ENCODE measurements around the gene DIRAS1.
A peak's percentile ranks its signal among the peaks of the same experiment; 100 is the strongest.

The DIRAS1 gene

GRCh38 chr19:2744113-2744512, 22.9 kb upstream of the DIRAS1 start:
- no peak overlapping the region for H3K4me3 ChIP-seq (ENCODE audit: control insufficient read depth, low read depth, low read length)
- no peak for DNase-seq (ENCODE audit: low read depth)
- TF ChIP-seq, protein P1, sequence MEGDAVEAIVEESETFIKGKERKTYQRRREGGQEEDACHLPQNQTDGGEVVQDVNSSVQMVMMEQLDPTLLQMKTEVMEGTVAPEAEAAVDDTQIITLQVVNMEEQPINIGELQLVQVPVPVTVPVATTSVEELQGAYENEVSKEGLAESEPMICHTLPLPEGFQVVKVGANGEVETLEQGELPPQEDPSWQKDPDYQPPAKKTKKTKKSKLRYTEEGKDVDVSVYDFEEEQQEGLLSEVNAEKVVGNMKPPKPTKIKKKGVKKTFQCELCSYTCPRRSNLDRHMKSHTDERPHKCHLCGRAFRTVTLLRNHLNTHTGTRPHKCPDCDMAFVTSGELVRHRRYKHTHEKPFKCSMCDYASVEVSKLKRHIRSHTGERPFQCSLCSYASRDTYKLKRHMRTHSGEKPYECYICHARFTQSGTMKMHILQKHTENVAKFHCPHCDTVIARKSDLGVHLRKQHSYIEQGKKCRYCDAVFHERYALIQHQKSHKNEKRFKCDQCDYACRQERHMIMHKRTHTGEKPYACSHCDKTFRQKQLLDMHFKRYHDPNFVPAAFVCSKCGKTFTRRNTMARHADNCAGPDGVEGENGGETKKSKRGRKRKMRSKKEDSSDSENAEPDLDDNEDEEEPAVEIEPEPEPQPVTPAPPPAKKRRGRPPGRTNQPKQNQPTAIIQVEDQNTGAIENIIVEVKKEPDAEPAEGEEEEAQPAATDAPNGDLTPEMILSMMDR (conservative IDR thresholded peaks at IDR 0.05; ENCODE audit: control insufficient read depth, insufficient read depth, low read depth, low read length) = no peak

GRCh38 chr19:2743099-2743498, 21.9 kb upstream of the DIRAS1 start:
- DNase-seq (ENCODE audit: low read depth) = no peak
- TF ChIP-seq, protein P1 (conservative IDR thresholded peaks at IDR 0.05; ENCODE audit: control insufficient read depth, insufficient read depth, low read depth, low read length) = no peak
- H3K4me3 ChIP-seq (ENCODE audit: control insufficient read depth, low read depth, low read length) = no peak overlapping the region

DNA sequence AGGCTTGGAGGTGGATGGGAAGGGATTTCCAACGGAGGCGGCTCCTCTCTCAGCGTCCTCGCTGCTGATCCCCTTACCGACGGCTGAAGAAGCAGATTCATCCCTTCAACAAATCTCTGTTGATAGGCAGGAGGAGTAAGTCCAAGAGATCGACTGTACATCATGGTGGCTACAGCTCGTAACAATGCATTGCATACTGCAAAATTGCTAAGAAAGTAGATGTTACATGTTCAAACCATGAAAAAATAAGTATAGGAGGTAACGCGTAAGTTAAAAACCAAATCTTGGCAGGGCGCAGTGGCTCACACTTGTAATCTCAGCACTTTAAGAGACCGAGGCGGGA, 19.1 kb upstream of the DIRAS1 start:
- TF ChIP-seq, protein P1 (conservative IDR thresholded peaks at IDR 0.05; ENCODE audit: control insufficient read depth, insufficient read depth, low read depth, low read length) = no peak

GRCh38 chr19:2739602-2740313, 18.6 kb upstream of the DIRAS1 start, which contains the start of gene SLC39A3:
SLC39A3 (minus strand) TSS chr19:2740017; CDS start chr19:2737257, 2,760 bp downstream.
- H3K4me3 ChIP-seq (ENCODE audit: control insufficient read depth, low read depth, low read length) = peak within 1 kb of the TSS; percentile 86
- peak; percentile 98 for DNase-seq (ENCODE audit: low read depth)
- TF ChIP-seq, protein P1 (conservative IDR thresholded peaks at IDR 0.05; ENCODE audit: control insufficient read depth, insufficient read depth, low read depth, low read length) = no peak

More for the DNA sequence above, 19.1 kb upstream of the DIRAS1 start:
- DNase-seq (ENCODE audit: low read depth) = no peak
- H3K4me3 ChIP-seq (ENCODE audit: control insufficient read depth, low read depth, low read length) = no peak overlapping the region

- no peak overlapping the region for H3K4me3 ChIP-seq (ENCODE audit: control insufficient read depth, low read depth, low read length)
- TF ChIP-seq, protein P1 (conservative IDR thresholded peaks at IDR 0.05; ENCODE audit: control insufficient read depth, insufficient read depth, low read depth, low read length) = no peak
- DNase-seq (ENCODE audit: low read depth) = no peak
These were observed 15.5 kb upstream of the DIRAS1 start for GRCh38 chr19:2736550-2737190.

- no peak for DNase-seq (ENCODE audit: low read depth)
- TF ChIP-seq, protein P1 (conservative IDR thresholded peaks at IDR 0.05; ENCODE audit: control insufficient read depth, insufficient read depth, low read depth, low read length) = no peak
- H3K4me3 ChIP-seq (ENCODE audit: control insufficient read depth, low read depth, low read length) = no peak overlapping the region
These were observed 14.2 kb upstream of the DIRAS1 start for GRCh38 chr19:2735374-2735773.
